Caki2 (cell line): ENCODE measurements around the gene TPGS2. TPM values are rescaled to one million over a fixed set of nuclear protein-coding genes. Genes with fewer than 3 reads are reported as not detected.
"Not testable (repeated sequence)": the region's sequence is repeated elsewhere in the genome, so short reads cannot be mapped to it uniquely, and the experiment has no call there.

Experiments
- DNase-seq: peaks from one replicate; pipeline ENCODE4 v3.0.0-alpha.2; 2015; ENCODE audit warnings: low read depth
- in situ Hi-C: cut with HindIII; loops from 2 replicates; pipeline ENCODE4 v1.10.0; 2016; ENCODE audit warnings: low sequenced_read_pairs, low pct_unique_long_range_greater_than_20kb, mixed read lengths
- total RNA-seq: library from RNA; depleted of rRNA; stranded (reverse); fragments of >200 nt; shearing (Covaris generic); gene quantifications from 2 replicates; pipeline ENCODE4 v1.2.3, GENCODE V29; 2014; ENCODE audit warnings: low replicate concordance; rRNA removed

The TPGS2 gene
- total RNA-seq: 136 and 170 TPM in 2 replicates

- in situ Hi-C loops: no loop called here
- peak; percentile 89 for DNase-seq
These were observed at the start of gene TPGS2, which contains the start of gene KIAA1328 for GRCh38 chr18:36828630-36829361. Gene TPGS2 (minus strand): TSS chr18:36829002. CDS start chr18:36828767, 235 bp downstream. Gene KIAA1328 (plus strand): TSS chr18:36829127. CDS start chr18:36829139, 12 bp downstream.

- in situ Hi-C loops: not testable (repeated sequence)
These were observed 45.0 kb upstream of the TPGS2 start for GRCh38 chr18:36873826-36874225.

GRCh38 chr18:36872329-36872728 lies 43.5 kb upstream of the TPGS2 start:
- no peak for DNase-seq
- in situ Hi-C loops: no loop called here

More at GRCh38 chr18:36873826-36874225, 45.0 kb upstream of the TPGS2 start:
- DNase-seq: not testable (repeated sequence)

- in situ Hi-C loops: no loop called here
These were observed 43.0 kb upstream of the TPGS2 start for GRCh38 chr18:36871801-36872200.

GRCh38 chr18:36867056-36867455 lies 38.3 kb upstream of the TPGS2 start:
- DNase-seq: no peak
- in situ Hi-C loops: no loop called here

More at GRCh38 chr18:36871801-36872200, 43.0 kb upstream of the TPGS2 start:
- no peak for DNase-seq

GRCh38 chr18:36862182-36862581 lies 33.4 kb upstream of the TPGS2 start:
- in situ Hi-C loops: no loop called here
- DNase-seq: no peak

- in situ Hi-C loops: no loop called here
- no peak for DNase-seq
These were observed 28.0 kb upstream of the TPGS2 start for GRCh38 chr18:36856815-36857214.

- DNase-seq: no peak
- in situ Hi-C loops: no loop called here
These were observed 22.4 kb upstream of the TPGS2 start for GRCh38 chr18:36851202-36851590.

- in situ Hi-C loops: no loop called here
- DNase-seq: peak; percentile 14
These were observed 21.9 kb upstream of the TPGS2 start for GRCh38 chr18:36850527-36851201.

- DNase-seq: no peak
- in situ Hi-C loops: no loop called here
These were observed 20.6 kb upstream of the TPGS2 start for GRCh38 chr18:36849288-36850006.

- in situ Hi-C loops: no loop called here
- DNase-seq: no peak
These were observed 19.8 kb upstream of the TPGS2 start for GRCh38 chr18:36848609-36849008.

GRCh38 chr18:36843784-36844183 lies 15.0 kb upstream of the TPGS2 start:
- no peak for DNase-seq
- in situ Hi-C loops: no loop called here

- in situ Hi-C loops: no loop called here
- no peak for DNase-seq
These were observed 14.4 kb upstream of the TPGS2 start for GRCh38 chr18:36843199-36843598.

- no peak for DNase-seq
- in situ Hi-C loops: no loop called here
These were observed 11.0 kb upstream of the TPGS2 start for GRCh38 chr18:36839835-36840234.

GRCh38 chr18:36835927-36836326 lies 7.1 kb upstream of the TPGS2 start:
- in situ Hi-C loops: no loop called here
- DNase-seq: no peak

GRCh38 chr18:36833120-36833519 lies 4.3 kb upstream of the TPGS2 start:
- no peak for DNase-seq
- in situ Hi-C loops: no loop called here

- in situ Hi-C loops: no loop called here
- DNase-seq: no peak
These were observed 2.3 kb upstream of the TPGS2 start for GRCh38 chr18:36831139-36831538.

GRCh38 chr18:36830158-36830495 lies 1.3 kb upstream of the TPGS2 start:
- in situ Hi-C loops: no loop called here
- DNase-seq: no peak
